ENCODE data around the gene NISCH. TPM values are rescaled to one million over a fixed set of nuclear protein-coding genes. Genes with fewer than 3 reads are reported as not detected.

Gene NISCH
- 51.4 and 69.9 TPM in 2 replicates for total RNA-seq
- polyA plus RNA-seq, result 30.8 and 31.1 TPM in 2 replicates
- polyA plus RNA-seq (2012), result 29.8 and 33.1 TPM in 2 replicates
- polyA minus RNA-seq (ENCODE audit: low replicate concordance), result 96.5 and 108 TPM in 2 replicates

- Histone ChIP-seq H3K4me2 (ENCODE audit: extremely low read depth, insufficient read depth, low read length) (peak within 1 kb of the TSS; percentile 90), H3K4me1 (ENCODE audit: control insufficient read depth, extremely low read depth, insufficient read depth, low read length) (peaks cover 7% of the 10 kb centered on the region), H3K27me3 (ENCODE audit: control insufficient read depth, insufficient read depth, low read length) (no peaks in the 10 kb centered on the region), H2AFZ (ENCODE audit: low read length) (peak within 1 kb of the TSS; percentile 87), H3K36me3 (ENCODE audit: control insufficient read depth, insufficient read depth, low read length) (peaks cover 9% of the 10 kb centered on the region), H3K79me2 (ENCODE audit: control insufficient read depth, insufficient read depth, low read length) (peaks cover 22% of the 10 kb centered on the region), H3K4me3 (replicated peaks in 1 of 4; ENCODE audit: control extremely low read depth in 1 of 4, insufficient read depth in 1 of 4, low read depth in 3 of 4, low read length in 4 of 4) (peak within 1 kb of the TSS; percentile 84 to 90 (median 89)), H4K20me1 (ENCODE audit: control insufficient read depth, extremely low read depth, insufficient read depth, low read length) (no peaks in the 10 kb centered on the region), H3K27ac (ENCODE audit: insufficient read depth, low read length) (peak within 1 kb of the TSS; percentile 71), H3K9ac (ENCODE audit: insufficient read depth, low read length) (peak within 1 kb of the TSS; percentile 73), H3K9me3 (ENCODE audit: control insufficient read depth, insufficient read depth, low read depth, low read length) (no peaks in the 10 kb centered on the region)
- peak; percentile 61 to 66 for DNase-seq (ENCODE audit: low read depth in 2 of 2)
- no peak for TF ChIP-seq CTCF (conservative IDR thresholded peaks at IDR 0.05 in 1 of 2, IDR thresholded peaks at IDR 0.05 in 1 of 2; ENCODE audit: low read depth in 1 of 2, low read length in 2 of 2)
- no peak for TF ChIP-seq EZH2 (IDR thresholded peaks at IDR 0.05; ENCODE audit: low read length, missing control alignments)
Measured at GRCh38 chr3:52455283-52456168, at the start of gene NISCH. Gene NISCH (plus strand): TSS chr3:52455604. CDS start chr3:52455642, 38 bp downstream.

- peaks cover 7% of the 10 kb centered on the region for H3K4me1 ChIP-seq (ENCODE audit: control insufficient read depth, extremely low read depth, insufficient read depth, low read length)
- H3K9ac ChIP-seq (ENCODE audit: insufficient read depth, low read length), result no peak overlapping the region
- DNase-seq (ENCODE audit: low read depth in 2 of 2), result no peak
- H3K9me3 ChIP-seq (ENCODE audit: control insufficient read depth, insufficient read depth, low read depth, low read length), result no peaks in the 10 kb centered on the region
- H3K36me3 ChIP-seq (ENCODE audit: control insufficient read depth, insufficient read depth, low read length), result peaks cover 44% of the 10 kb centered on the region
- H4K20me1 ChIP-seq (ENCODE audit: control insufficient read depth, extremely low read depth, insufficient read depth, low read length), result no peaks in the 10 kb centered on the region
- no peak overlapping the region for H3K27ac ChIP-seq (ENCODE audit: insufficient read depth, low read length)
- no peak overlapping the region for H3K4me2 ChIP-seq (ENCODE audit: extremely low read depth, insufficient read depth, low read length)
- H3K4me3 ChIP-seq (replicated peaks in 1 of 4; ENCODE audit: control extremely low read depth in 1 of 4, insufficient read depth in 1 of 4, low read depth in 3 of 4, low read length in 4 of 4), result no peak overlapping the region
- H3K79me2 ChIP-seq (ENCODE audit: control insufficient read depth, insufficient read depth, low read length), result peaks cover 23% of the 10 kb centered on the region
- no peak overlapping the region for H2AFZ ChIP-seq (ENCODE audit: low read length)
- H3K27me3 ChIP-seq (ENCODE audit: control insufficient read depth, insufficient read depth, low read length), result no peaks in the 10 kb centered on the region
- TF ChIP-seq CTCF (conservative IDR thresholded peaks at IDR 0.05 in 1 of 2, IDR thresholded peaks at IDR 0.05 in 1 of 2; ENCODE audit: low read depth in 1 of 2, low read length in 2 of 2) (no peak), EZH2 (IDR thresholded peaks at IDR 0.05; ENCODE audit: low read length, missing control alignments) (no peak)
Measured at GRCh38 chr3:52406231-52406661, 49.2 kb upstream of the NISCH start.

- Histone ChIP-seq H3K9me3 (ENCODE audit: control insufficient read depth, insufficient read depth, low read depth, low read length) (no peaks in the 10 kb centered on the region), H4K20me1 (ENCODE audit: control insufficient read depth, extremely low read depth, insufficient read depth, low read length) (no peaks in the 10 kb centered on the region), H3K4me2 (ENCODE audit: extremely low read depth, insufficient read depth, low read length) (no peak overlapping the region), H3K27me3 (ENCODE audit: control insufficient read depth, insufficient read depth, low read length) (no peaks in the 10 kb centered on the region), H3K4me3 (replicated peaks in 1 of 4; ENCODE audit: control extremely low read depth in 1 of 4, insufficient read depth in 1 of 4, low read depth in 3 of 4, low read length in 4 of 4) (no peak overlapping the region), H3K9ac (ENCODE audit: insufficient read depth, low read length) (no peak overlapping the region), H3K4me1 (ENCODE audit: control insufficient read depth, extremely low read depth, insufficient read depth, low read length) (peaks cover 14% of the 10 kb centered on the region), H3K79me2 (ENCODE audit: control insufficient read depth, insufficient read depth, low read length) (peaks cover 30% of the 10 kb centered on the region), H3K27ac (ENCODE audit: insufficient read depth, low read length) (no peak overlapping the region), H3K36me3 (ENCODE audit: control insufficient read depth, insufficient read depth, low read length) (peaks cover 42% of the 10 kb centered on the region), H2AFZ (ENCODE audit: low read length) (no peak overlapping the region)
- TF ChIP-seq CTCF (conservative IDR thresholded peaks at IDR 0.05 in 1 of 2, IDR thresholded peaks at IDR 0.05 in 1 of 2; ENCODE audit: low read depth in 1 of 2, low read length in 2 of 2), result no peak
- no peak for TF ChIP-seq EZH2 (IDR thresholded peaks at IDR 0.05; ENCODE audit: low read length, missing control alignments)
- DNase-seq (ENCODE audit: low read depth in 2 of 2), result no peak
Measured at GRCh38 chr3:52406791-52407510, 48.5 kb upstream of the NISCH start.
